ENCODE results near the gene SLAMF9.

Gene SLAMF9

DNA sequence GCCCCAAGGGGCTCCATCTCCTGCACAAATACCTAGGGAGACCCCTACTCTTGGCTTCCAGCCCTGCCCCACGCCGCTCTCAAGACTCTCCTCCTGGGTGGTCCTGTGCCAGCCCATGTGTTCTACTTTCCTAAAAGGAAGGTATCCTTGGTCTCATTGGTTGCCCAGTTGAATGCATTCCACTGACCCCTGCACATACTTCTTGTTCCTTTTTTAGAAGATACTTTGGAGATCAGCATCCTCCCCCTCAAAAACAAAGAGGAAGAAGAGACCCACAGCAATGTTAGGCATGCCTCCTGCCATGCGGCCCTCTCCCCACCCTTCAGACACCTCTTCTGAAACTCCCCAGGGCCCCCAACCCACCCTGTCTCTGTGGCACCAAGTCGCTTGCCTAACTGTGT lies 4.1 kb downstream of the SLAMF9 start:
- Histone ChIP-seq H3K36me3 (ENCODE audit: control insufficient read depth, low read length) (no peaks in the 10 kb centered on the region), H3K4me1 (ENCODE audit: control insufficient read depth, low read length) (peaks cover 11% of the 10 kb centered on the region), H3K79me2 (ENCODE audit: control insufficient read depth, low read length) (no peaks in the 10 kb centered on the region), H3K27ac (ENCODE audit: low read depth, low read length) (no peak overlapping the region), H3K9me3 (ENCODE audit: control insufficient read depth, insufficient read depth, low read length) (no peaks in the 10 kb centered on the region), H3K4me3 (ENCODE audit: low read length) (no peak overlapping the region), H3F3A (ENCODE audit: control insufficient read depth, insufficient read depth) (no peaks in the 10 kb centered on the region), H3K9me2 (replicated peaks; ENCODE audit: control insufficient read depth, low read length) (no peaks in the 10 kb centered on the region), H3K4me2 (ENCODE audit: low read length) (no peak overlapping the region), H4K20me1 (ENCODE audit: control insufficient read depth, insufficient read depth, low read depth, low read length) (no peaks in the 10 kb centered on the region), H3K27me3 (ENCODE audit: control insufficient read depth, low read length) (peaks cover 25% of the 10 kb centered on the region)
- TF ChIP-seq EZH2phosphoT487 (IDR thresholded peaks at IDR 0.05; ENCODE audit: borderline replicate concordance, low read length) = no peak
- TF ChIP-seq, protein P1, sequence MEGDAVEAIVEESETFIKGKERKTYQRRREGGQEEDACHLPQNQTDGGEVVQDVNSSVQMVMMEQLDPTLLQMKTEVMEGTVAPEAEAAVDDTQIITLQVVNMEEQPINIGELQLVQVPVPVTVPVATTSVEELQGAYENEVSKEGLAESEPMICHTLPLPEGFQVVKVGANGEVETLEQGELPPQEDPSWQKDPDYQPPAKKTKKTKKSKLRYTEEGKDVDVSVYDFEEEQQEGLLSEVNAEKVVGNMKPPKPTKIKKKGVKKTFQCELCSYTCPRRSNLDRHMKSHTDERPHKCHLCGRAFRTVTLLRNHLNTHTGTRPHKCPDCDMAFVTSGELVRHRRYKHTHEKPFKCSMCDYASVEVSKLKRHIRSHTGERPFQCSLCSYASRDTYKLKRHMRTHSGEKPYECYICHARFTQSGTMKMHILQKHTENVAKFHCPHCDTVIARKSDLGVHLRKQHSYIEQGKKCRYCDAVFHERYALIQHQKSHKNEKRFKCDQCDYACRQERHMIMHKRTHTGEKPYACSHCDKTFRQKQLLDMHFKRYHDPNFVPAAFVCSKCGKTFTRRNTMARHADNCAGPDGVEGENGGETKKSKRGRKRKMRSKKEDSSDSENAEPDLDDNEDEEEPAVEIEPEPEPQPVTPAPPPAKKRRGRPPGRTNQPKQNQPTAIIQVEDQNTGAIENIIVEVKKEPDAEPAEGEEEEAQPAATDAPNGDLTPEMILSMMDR (IDR thresholded peaks at IDR 0.05; ENCODE audit: low read depth, low read length, poor library complexity, severe bottlenecking) = no peak

DNA sequence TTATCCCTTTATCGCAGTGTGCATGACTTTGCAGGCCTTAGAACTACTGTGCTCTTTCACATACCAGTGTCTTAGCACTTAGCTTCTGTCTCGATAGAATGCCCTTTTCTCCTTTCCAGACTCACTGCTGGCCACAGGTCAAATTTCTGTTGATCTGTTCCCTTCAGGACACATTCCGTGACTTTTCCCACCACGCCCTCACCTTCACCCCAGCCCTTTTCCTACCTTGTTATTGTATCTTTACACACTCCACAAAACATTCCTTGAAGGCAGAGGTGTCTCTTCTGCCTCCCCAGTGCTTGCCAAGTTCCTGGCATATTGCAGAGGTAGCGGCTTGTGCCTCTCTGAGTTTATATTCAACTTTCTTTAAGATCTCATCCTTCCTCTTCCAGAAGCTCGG lies 4.9 kb downstream of the SLAMF9 start:
- H3F3A ChIP-seq (ENCODE audit: control insufficient read depth, insufficient read depth) = no peaks in the 10 kb centered on the region
- H3K27ac ChIP-seq (ENCODE audit: low read depth, low read length) = no peak overlapping the region
- no peaks in the 10 kb centered on the region for H4K20me1 ChIP-seq (ENCODE audit: control insufficient read depth, insufficient read depth, low read depth, low read length)
- no peak overlapping the region for H3K4me3 ChIP-seq (ENCODE audit: low read length)
- no peaks in the 10 kb centered on the region for H3K9me2 ChIP-seq (replicated peaks; ENCODE audit: control insufficient read depth, low read length)
- H3K36me3 ChIP-seq (ENCODE audit: control insufficient read depth, low read length) = no peaks in the 10 kb centered on the region
- H3K4me1 ChIP-seq (ENCODE audit: control insufficient read depth, low read length) = peaks cover 13% of the 10 kb centered on the region
- peaks cover 30% of the 10 kb centered on the region for H3K27me3 ChIP-seq (ENCODE audit: control insufficient read depth, low read length)
- TF ChIP-seq, protein P1 (IDR thresholded peaks at IDR 0.05; ENCODE audit: low read depth, low read length, poor library complexity, severe bottlenecking) = no peak
- TF ChIP-seq EZH2phosphoT487 (IDR thresholded peaks at IDR 0.05; ENCODE audit: borderline replicate concordance, low read length) = no peak
- no peaks in the 10 kb centered on the region for H3K79me2 ChIP-seq (ENCODE audit: control insufficient read depth, low read length)
- no peaks in the 10 kb centered on the region for H3K9me3 ChIP-seq (ENCODE audit: control insufficient read depth, insufficient read depth, low read length)
- no peak overlapping the region for H3K4me2 ChIP-seq (ENCODE audit: low read length)

DNA sequence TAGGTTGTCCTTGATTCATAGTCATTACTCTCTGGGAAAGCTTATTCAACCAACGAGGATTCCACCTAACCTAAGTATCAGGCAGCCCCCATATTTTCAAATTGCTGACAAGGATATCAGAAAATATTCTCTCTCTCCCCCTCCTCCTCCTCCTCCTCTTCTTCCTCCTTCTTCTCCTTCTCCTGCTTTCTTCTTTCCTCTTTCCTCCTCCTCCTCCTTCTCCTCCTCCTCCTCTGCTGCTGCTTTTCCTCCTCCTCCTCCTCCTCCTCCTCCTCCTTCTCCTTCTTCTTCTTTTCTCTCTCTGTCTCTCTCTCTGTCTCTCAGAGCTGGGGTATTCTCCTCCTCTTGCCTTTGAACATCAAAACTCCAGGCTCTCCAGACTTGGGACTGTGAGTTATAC lies 6.1 kb downstream of the SLAMF9 start:
- Histone ChIP-seq H3K9me2 (replicated peaks; ENCODE audit: control insufficient read depth, low read length) (no peaks in the 10 kb centered on the region), H3K27me3 (ENCODE audit: control insufficient read depth, low read length) (peaks cover 29% of the 10 kb centered on the region), H3K4me3 (ENCODE audit: low read length) (no peak overlapping the region)

More for the DNA sequence above, 6.1 kb downstream of the SLAMF9 start:
- Histone ChIP-seq H3K27ac (ENCODE audit: low read depth, low read length) (no peak overlapping the region), H3K4me2 (ENCODE audit: low read length) (no peak overlapping the region), H3K79me2 (ENCODE audit: control insufficient read depth, low read length) (no peaks in the 10 kb centered on the region), H3K9me3 (ENCODE audit: control insufficient read depth, insufficient read depth, low read length) (no peaks in the 10 kb centered on the region), H3K4me1 (ENCODE audit: control insufficient read depth, low read length) (peaks cover 13% of the 10 kb centered on the region), H4K20me1 (ENCODE audit: control insufficient read depth, insufficient read depth, low read depth, low read length) (no peaks in the 10 kb centered on the region), H3F3A (ENCODE audit: control insufficient read depth, insufficient read depth) (no peaks in the 10 kb centered on the region), H3K36me3 (ENCODE audit: control insufficient read depth, low read length) (no peaks in the 10 kb centered on the region)
- TF ChIP-seq, protein P1 (IDR thresholded peaks at IDR 0.05; ENCODE audit: low read depth, low read length, poor library complexity, severe bottlenecking) = no peak
- TF ChIP-seq EZH2phosphoT487 (IDR thresholded peaks at IDR 0.05; ENCODE audit: borderline replicate concordance, low read length) = no peak

Measured in DOHH2 (cell line).